CD4-positive, alpha-beta T cell treated with Interleukin-6 for 4 hours (primary cell): ENCODE measurements around the gene HDAC10.

ENCODE experiments used
- DNase-seq: peaks from one replicate; pipeline ENCODE4 v3.0.0-alpha.2; 2020; ENCODE audit warnings: mixed read lengths

HDAC10 gene

GRCh38 chr22:50255099-50255498 is 4.0 kb upstream of the HDAC10 start:
- DNase-seq, result no peak

GRCh38 chr22:50253941-50254340 is 2.9 kb upstream of the HDAC10 start:
- DNase-seq, result no peak

- DNase-seq, result no peak
These were observed 2.2 kb upstream of the HDAC10 start for GRCh38 chr22:50253046-50253915.

- peak; percentile 80 for DNase-seq
These were observed 1.3 kb upstream of the HDAC10 start for GRCh38 chr22:50252082-50253045.

GRCh38 chr22:50251477-50252081 is 514 bp upstream of the HDAC10 start:
- DNase-seq, result no peak

DNA sequence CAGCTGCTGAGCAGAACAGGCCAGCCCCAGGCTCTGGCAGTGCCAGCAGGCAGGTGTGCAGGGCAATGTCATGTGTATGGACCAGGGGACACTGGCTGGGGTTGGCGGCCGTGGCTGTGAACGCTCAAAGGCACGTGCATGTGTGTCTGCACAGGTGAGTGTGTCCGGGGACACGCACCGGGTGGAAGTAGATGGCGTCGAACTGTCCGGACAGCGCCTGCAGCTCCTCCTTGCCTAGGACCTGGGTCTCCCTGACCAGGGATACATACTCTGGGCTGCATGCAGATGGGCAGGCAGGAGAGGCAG is 863 bp downstream of the HDAC10 start:
- DNase-seq, result no peak

- DNase-seq, result no peak
These were observed 1.5 kb downstream of the HDAC10 start for GRCh38 chr22:50249341-50250248.

DNA sequence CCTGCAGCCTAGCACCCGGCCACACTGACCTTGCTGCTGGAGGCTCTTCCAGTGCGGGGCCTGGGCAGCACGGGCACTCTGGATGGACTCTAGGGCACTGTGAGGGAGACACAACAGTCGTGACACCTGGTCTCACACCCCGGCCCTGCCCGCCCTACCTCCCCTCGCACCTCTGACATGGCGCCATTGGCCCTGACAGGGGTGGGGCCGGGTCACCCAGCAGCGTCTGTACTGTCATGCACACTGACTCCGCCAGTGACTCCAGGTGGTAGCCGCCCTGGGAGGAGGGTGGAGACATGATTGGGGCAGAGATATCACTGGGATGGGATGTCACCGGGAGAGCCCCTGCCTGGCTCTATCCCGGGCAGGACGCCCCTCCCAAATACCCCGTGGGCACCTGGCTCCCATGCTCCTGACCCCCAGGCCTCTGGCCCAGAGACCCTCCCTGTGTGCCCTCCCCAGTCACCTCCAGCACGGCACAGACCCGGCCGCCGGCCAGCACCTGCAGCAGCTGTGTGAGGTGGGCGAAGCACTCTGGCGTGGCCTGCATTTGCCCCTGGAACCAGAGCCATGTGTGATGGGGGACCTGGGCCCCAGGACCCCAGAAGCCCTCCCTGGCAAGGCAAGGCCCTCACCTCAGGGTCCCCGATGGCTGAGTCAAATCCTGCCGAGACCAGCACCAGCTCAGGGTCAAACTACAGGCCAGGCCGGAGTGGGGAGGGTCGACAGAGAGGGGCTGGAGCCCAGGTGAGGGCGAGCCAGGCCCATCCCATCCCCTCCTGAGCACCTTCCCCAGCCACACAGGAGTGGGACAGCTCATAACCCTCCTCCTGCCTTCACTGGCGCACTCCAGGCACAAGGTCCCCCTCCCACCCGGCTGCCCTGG is 2.6 kb downstream of the HDAC10 start:
- DNase-seq, result no peak

DNA sequence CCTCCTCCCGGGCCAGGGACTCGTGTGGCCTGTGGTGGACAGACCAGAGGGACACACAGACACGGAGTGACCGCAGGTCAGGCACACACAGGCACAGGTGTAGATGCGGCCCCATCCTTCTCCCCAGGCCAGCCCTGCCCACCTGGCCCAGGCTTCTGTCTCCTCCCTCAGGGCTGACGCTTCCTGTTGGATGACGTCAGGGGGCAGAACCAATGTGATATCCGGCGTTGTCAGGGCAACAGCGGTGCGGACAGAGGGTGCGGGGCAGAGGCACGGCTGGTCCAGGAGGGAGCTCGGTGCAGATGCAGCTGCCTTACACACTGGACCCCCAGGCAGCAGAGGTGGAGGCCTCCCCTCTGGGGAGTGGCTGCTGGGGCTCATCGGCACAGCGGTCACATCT is 3.3 kb downstream of the HDAC10 start:
- DNase-seq, result peak; percentile 54

GRCh38 chr22:50246242-50247175 is 4.6 kb downstream of the HDAC10 start:
- DNase-seq, result no peak

GRCh38 chr22:50245214-50246072 is 5.6 kb downstream of the HDAC10 start:
- peak; percentile 85 for DNase-seq

GRCh38 chr22:50244420-50245213 is 6.4 kb downstream of the HDAC10 start, which contains the start of gene TUBGCP6:
TUBGCP6 (minus strand) TSS chr22:50245023; CDS start chr22:50244459, 564 bp downstream.
- DNase-seq, result peak; percentile 95

GRCh38 chr22:50243685-50244419 is 7.2 kb downstream of the HDAC10 start:
- DNase-seq, result no peak

DNA sequence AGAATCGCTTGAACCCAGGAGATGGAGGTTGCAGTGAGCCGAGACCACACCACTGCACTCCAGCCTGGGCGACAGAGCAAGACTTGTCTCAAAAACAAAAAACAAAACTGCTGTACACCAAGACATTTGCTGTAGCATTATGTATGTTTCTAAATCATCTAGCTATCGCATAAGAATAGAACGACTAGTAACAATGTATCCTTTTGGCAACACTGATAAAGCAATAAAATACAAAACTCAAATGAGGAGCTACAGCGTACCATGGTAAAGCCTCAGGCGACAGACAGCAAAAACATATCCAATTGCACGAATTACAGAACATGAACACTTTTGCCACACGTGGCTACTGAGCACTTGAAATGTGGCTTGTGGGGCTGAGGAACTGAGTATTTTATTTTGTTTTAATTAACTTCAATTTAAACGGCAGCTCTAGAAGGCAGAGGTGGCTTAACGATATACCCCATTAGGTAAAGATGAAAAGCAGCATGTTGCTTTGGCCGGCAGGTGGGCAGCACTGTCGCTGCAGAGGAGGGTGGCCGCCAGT is 8.6 kb downstream of the HDAC10 start:
- no peak for DNase-seq

DNA sequence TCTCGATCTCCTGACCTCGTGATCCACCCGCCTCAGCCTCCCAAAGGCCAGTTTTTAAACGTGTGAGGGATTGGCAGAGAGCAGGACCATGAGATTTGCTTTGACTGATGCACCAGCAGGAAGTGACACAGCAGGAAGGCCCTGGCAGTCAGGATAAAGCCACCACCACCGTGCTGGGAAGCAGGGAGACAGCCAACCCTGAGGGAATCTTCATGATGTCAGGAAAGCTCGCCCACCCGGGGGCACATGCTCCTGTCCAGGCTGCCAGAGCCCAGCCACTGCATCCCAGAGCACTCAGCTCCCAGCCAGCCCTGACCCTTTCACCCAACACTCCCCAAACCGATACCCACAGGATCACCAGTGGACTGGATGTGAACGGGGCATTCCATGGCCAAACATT is 12.3 kb downstream of the HDAC10 start:
- no peak for DNase-seq

DNA sequence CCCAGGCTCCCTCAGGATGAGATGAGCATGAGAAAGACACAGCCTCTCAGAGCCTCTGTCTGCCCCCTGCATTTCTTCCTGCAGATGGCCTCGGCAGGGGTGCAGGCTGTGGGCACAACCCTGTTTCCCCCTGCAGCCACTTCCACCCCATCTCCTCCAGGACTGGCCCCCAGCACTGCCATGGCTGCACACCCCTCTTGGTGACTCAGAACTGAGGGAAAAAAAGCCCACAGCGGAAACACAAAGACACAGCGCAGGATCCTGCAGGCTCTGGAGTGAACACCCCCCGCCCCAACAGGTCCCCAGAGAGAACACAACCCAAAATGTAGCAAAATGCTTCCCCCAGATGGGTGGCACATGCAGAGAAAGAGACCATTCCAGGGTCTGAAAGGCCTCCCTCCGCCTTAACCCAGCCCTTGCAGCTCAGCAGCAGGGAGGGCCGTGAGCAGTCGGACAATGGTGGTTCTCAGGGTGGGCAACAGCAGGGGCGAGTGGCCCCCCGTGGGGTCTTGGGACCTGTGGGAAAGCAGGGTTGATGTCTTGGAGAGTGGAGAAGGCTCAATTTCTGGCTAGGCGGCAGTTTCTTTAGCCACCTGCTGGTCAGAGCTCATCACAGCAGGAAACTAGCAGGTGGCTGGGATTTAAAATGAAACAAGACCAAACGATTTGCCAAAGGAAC is 14.2 kb downstream of the HDAC10 start:
- DNase-seq, result no peak
